PFSK-1 (cell line): ENCODE results near the gene NFS1.

Experiments
- POLR2AphosphoS5 ChIP-seq: IDR thresholded peaks from 2 replicates; pipeline ENCODE4 v1.6.1; 2012; ENCODE audit warnings: low read depth, mild to moderate bottlenecking, control low read depth, low read length, moderate library complexity
- TAF1 ChIP-seq: IDR thresholded peaks from 2 replicates; pipeline ENCODE4 v1.6.1; 2012; ENCODE audit warnings: low read length, control low read depth, borderline replicate concordance; ENCODE audit not compliant: insufficient read depth

GRCh38 chr20:35738410-35739179 is 39.4 kb upstream of the NFS1 start:
- TF ChIP-seq TAF1 (no peak), POLR2AphosphoS5 (no peak)
